Measurements from ENCODE around the gene ZNF688. TPM values are rescaled to one million over a fixed set of nuclear protein-coding genes. Genes with fewer than 3 reads are reported as not detected.

ZNF688 gene
- total RNA-seq = 10 to 100 TPM; 16.6 to 24.4 TPM
- long read RNA-seq, transcript ZNF688-201 (3 exons, 2,506 nt) = major isoform, 28 of 51 reads
- long read RNA-seq, partial matches to known transcripts = 3 of 51 reads
- long read RNA-seq, other reads (novel, unspliced or antisense) = 18 of 51 reads

GRCh38 chr16:30571445-30572322, at the start of gene ZNF688:
Gene ZNF688 (minus strand): TSS chr16:30571714. CDS start chr16:30571629, 85 bp downstream.
- ATAC-seq (peak; percentile 83), DNase-seq (peak; percentile 94 to 97)
- intact Hi-C loops (cut with DNase I, micrococcal nuclease) = no loop called here

DNA sequence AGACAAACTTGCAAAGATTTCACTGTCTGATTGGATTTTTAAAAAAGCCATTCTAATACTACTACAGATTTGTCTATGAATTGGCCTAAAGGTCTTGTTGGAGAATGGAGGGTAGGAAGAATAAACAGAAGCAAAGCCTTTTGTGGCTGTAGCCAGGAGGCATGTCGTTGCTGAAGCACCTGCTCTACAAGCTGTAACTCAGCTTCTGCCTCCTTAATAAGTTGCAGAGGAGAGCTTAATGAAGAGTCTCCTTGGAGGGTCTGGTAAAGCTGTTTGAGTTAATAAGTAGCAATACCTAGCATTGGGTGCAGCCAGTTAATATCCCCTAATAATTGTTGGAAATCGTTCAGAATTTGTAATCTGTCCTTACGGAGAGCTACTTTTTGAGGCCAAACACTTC, 48.7 kb upstream of the ZNF688 start:
- ATAC-seq = no peak
- intact Hi-C loops (cut with DNase I, micrococcal nuclease) = no loop called here
- DNase-seq = no peak

DNA sequence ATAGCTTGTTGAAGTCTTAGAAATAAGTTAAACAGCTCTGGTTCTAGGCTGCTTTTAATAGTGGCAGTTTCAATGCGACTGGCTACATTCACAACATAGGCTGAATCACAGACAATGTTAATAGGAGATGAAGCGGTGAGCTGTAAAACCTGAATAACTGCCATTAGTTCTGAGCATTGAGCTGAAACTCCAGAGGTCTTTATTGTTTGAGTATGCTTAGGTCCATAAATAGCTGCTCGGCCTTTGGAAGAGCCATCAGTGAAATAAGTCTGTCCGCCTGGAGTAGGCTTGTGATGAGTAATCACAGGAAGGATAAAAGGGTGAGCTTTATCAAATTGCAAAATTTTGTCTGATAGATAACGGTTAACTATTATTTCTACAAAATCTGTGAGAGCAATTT, 48.1 kb upstream of the ZNF688 start:
- no peak for ATAC-seq
- intact Hi-C loops (cut with DNase I, micrococcal nuclease) = no loop called here
- no peak for DNase-seq

DNA sequence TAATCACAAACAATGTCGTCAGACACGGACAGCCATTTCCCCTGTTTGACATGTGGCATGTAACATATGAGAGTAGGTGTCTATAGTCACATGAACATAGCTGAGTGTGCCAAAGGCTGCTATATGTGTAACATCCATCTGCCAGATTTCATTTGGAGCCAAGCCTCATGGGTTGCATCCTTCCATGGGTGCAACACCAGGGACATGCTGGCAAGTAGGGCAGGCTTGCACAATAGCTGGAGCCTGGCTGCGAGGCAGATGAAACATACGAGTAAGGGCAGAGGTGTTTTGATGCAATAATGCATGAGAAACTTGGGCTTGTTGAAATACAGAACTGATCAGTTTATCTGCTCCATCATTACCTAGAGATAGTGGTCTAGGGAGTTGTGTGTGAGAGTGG, 47.7 kb upstream of the ZNF688 start:
- no peak for DNase-seq
- intact Hi-C loops (cut with DNase I, micrococcal nuclease) = no loop called here
- ATAC-seq = no peak

DNA sequence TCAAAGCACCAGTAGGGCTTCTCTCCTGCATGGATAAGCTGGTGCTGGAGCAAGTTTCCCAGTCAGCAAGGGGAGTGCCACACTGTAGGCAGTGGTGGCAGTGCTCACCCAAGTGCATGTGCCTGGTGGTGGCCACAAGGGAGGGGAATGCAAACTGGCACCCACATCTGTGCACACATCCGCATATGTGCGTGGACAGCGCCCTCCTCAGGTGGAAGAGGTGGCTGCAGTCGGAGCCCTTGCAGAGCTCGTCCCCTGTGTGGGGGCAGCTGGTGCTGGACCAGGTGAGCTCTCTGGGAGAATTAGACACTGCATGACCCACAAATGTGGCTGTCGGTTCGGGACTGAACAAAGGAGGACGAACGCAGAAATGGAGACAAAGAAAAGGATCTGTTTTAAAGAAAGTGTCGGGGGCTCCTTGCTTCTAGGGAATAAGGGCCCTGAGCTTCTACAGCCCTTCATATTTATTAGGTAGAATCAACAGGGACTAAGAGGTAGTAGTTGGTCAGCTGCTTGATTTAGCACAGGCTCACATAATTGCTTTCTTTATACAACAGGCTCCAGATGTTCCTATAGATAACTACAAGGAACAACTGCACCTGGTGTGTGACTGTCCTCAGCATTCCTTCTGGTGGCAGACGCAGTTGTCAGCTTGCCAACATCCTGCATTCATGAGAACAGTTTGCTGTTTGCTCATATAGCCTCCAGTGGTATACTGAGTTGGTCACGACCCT, 44.0 kb upstream of the ZNF688 start:
- ATAC-seq (peak; percentile 91), DNase-seq (peak; percentile 72 to 87)
- intact Hi-C loops (cut with DNase I, micrococcal nuclease) = no loop called here

- peak; percentile 93 to 94 for DNase-seq
- intact Hi-C loops (cut with DNase I, micrococcal nuclease) = loop anchor here in 1 of 2 donors (10.0 kb wide), 1 partner anchor 185 kb away; no protein-coding TSS in a partner anchor
- peak; percentile 94 for ATAC-seq
Observed at GRCh38 chr16:30609926-30610839, 38.7 kb upstream of the ZNF688 start, which contains the start of gene ZNF689. Gene ZNF689 (minus strand): TSS chr16:30610389. CDS start chr16:30610041, 348 bp downstream.

DNA sequence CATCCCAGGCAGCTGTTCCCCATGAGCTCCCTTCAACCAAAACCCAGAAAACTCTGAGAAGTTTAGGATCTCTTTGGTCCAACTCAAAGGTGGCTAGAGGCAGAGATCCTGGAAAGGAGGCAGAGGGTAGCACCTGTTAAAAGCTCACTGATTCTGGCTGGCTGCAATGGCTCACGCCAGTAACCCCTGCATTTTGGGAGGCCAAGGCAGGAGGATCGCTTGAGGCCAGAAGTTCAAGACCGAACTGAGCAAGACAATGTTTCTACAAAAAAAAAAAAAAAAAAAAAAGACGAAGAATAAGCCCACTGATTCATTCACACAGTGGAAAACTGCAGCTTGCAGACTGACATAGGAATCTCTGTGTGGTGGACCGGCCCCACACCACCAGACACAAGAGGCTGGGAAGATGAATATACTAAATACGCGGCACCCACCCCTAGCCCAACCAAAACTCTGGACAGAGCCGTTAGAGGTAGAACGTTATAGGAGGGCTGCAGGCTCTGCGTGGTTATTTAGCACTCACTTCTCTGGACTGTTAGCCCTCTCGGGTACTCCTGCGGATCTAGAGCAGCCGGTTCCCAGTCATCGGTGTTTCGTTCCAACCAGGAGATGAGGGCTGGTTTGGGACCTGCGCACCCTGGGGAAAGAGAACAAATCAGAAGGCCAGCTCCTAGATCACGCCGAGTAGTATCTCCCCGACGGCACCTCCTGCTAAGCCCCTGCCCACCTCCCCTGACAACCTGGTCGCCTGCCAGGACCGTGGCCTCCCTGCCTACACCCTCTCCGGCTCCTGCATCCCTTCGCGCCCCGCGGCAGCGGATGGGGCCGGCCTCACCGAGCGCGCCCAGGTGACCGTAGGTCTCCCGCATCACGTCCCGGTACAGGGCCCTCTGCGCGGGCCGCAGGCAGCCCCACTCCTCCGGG, 37.8 kb upstream of the ZNF688 start:
- intact Hi-C loops (cut with DNase I, micrococcal nuclease) = loop anchor here in 1 of 2 donors (10.0 kb wide), 1 partner anchor 184 kb away; no protein-coding TSS in a partner anchor
- ATAC-seq (peak; percentile 74), DNase-seq (peak; percentile 37 to 66)

DNA sequence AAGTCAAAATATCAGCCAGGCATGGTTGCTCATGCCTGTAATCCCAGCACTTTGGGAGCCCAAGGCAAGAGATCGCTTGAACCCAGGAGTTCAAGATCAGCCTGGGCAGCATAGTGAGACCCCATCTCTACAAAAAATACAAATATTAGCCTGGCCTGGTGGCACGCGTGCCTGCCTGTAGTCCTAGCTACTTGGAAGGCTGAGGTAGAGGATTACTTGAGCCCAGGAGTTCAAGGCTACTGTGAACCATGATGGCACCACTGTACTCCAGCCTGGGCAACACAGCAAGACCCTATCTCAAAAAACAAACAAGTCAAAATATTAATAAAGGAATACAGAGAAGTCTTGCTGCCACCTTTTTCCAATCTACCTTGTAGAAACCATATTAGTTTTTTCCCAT, 34.5 kb upstream of the ZNF688 start:
- no peak for DNase-seq
- ATAC-seq = no peak
- intact Hi-C loops (cut with DNase I, micrococcal nuclease) = loop anchor here in 1 of 2 donors (10.0 kb wide), 1 partner anchor 181 kb away; no protein-coding TSS in a partner anchor

- no peak for ATAC-seq
- intact Hi-C loops (cut with DNase I, micrococcal nuclease) = loop anchor here in 1 of 2 donors (10.0 kb wide), 1 partner anchor 180 kb away; no protein-coding TSS in a partner anchor
Observed at GRCh38 chr16:30605158-30605557, 33.6 kb upstream of the ZNF688 start.

DNA sequence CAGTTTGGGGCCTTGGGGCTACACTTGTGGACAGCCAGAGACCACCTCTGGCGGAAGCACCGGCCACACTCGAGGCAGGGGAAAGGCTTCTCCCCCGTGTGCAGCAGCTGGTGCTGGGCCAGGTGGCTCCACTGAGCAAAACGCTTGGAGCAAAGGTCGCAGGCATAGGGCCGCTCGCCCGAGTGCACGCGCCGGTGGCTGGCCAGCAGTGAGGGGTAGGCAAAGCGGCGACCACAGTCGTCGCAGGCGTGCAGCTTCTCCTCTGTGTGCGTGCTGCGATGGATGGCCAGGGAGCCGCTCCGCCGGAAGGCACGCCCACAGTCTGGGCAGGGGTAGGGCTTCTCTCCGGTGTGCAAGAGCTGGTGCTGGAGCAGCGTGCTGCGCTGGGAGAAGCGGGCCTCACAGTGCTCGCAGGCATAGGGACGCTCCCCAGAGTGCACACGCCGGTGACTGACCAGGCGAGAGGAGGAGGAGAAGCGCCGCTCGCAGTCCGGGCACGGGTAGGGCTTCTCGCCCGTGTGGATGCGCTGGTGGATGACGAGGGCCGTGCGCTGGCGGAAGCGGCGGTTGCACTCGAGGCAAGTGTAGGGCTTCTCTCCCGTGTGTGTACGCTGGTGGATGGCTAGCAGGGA, 32.9 kb upstream of the ZNF688 start:
- DNase-seq (no peak), ATAC-seq (no peak)
- intact Hi-C loops (cut with DNase I, micrococcal nuclease) = loop anchor here in 1 of 2 donors (10.0 kb wide), 1 partner anchor 180 kb away; no protein-coding TSS in a partner anchor

More at GRCh38 chr16:30605158-30605557, 33.6 kb upstream of the ZNF688 start:
- DNase-seq = no peak

- no peak for ATAC-seq
- no peak for DNase-seq
Observed at GRCh38 chr16:30603945-30604315, 32.4 kb upstream of the ZNF688 start.

GRCh38 chr16:30602616-30603277, 31.2 kb upstream of the ZNF688 start:
- DNase-seq (no peak), ATAC-seq (no peak)
- intact Hi-C loops (cut with DNase I, micrococcal nuclease) = loop anchor here in 1 of 2 donors (10.0 kb wide), 1 partner anchor 178 kb away; no protein-coding TSS in a partner anchor

More at GRCh38 chr16:30603945-30604315, 32.4 kb upstream of the ZNF688 start:
- intact Hi-C loops (cut with DNase I, micrococcal nuclease) = loop anchor here in 1 of 2 donors (10.0 kb wide), 1 partner anchor 179 kb away; no protein-coding TSS in a partner anchor

GRCh38 chr16:30601966-30602365, 30.5 kb upstream of the ZNF688 start:
- no peak for DNase-seq
- ATAC-seq = no peak
- intact Hi-C loops (cut with DNase I, micrococcal nuclease) = loop anchor here in 1 of 2 donors (10.0 kb wide), 1 partner anchor 177 kb away; no protein-coding TSS in a partner anchor

DNA sequence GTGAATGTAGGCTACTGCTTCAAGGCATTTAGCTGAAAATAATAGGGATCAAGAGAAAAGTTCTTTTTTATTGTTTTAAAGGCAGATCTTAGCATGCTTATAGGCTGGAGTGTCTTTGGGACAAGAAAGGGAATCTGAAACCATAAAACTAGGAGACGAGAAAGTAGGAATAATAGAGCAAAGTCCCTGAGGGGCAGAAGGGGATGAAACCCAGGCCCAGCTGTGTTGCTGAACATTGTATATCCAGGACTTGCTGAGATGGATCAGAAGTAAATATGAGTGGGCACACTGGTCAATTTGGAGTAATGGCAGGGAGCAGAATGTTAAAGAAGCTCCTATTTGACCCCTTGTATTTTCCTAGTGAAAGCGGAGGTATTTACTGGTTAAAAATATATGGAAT, 29.4 kb upstream of the ZNF688 start:
- intact Hi-C loops (cut with DNase I, micrococcal nuclease) = loop anchor here in 1 of 2 donors (10.0 kb wide), 1 partner anchor 176 kb away; no protein-coding TSS in a partner anchor
- no peak for DNase-seq
- no peak for ATAC-seq

GRCh38 chr16:30600215-30600614, 28.7 kb upstream of the ZNF688 start:
- ATAC-seq (no peak), DNase-seq (no peak)
- intact Hi-C loops (cut with DNase I, micrococcal nuclease) = loop anchor here in 1 of 2 donors (10.0 kb wide), 1 partner anchor 175 kb away; no protein-coding TSS in a partner anchor

DNA sequence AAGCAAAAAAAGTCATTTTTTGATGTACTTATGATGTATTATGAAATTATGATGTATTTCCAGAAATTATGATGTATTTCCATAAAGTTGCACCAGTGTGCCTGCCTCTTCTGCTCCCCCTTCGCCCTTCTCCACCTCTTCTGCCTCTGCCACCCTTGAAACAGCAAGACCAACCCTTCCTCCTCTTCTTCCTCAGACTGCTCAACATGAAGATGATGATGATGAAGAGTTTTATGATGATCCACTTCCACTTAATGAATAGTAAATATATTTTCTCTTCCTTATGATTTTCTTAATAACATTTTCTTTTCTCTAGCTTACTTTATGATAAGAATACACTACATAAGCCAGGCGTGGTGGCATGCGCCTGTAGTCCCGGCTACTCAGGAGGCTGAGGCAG, 21.4 kb upstream of the ZNF688 start:
- intact Hi-C loops (cut with DNase I, micrococcal nuclease) = no loop called here
- DNase-seq = no peak
- ATAC-seq = no peak
